HEK293 (cell line): ENCODE measurements around the gene BTBD6.

Experiments
- CTCF ChIA-PET: fragments of 350-600 bp; formaldehyde crosslinking; extraction: SDS; loops from one replicate; lab custom pipeline; 2021; ENCODE audit warnings: antibody characterized with exemption; lab: Yijun Ruan, JAX
- POLR2A ChIA-PET: fragments of 300-600 bp; formaldehyde crosslinking; extraction: SDS; loops from one replicate; lab custom pipeline; 2020; ENCODE audit warnings: antibody characterized with exemption, inconsistent platforms; lab: Yijun Ruan, JAX
- H3K27ac ChIP-seq: fragments of 200-500 bp; sonication (Bioruptor generic); 2 replicates; pipeline ENCODE4 v1.5.1; 2014; ENCODE audit warnings: low read depth, low read length, control low read depth, inconsistent platforms; ENCODE audit errors: extremely low read depth
- H3K36me3 ChIP-seq, 2 experiments: fragments of 200-500 bp in 1 of 2; sonication (Bioruptor generic) in 1 of 2; 1 replicate in 1 of 2; 2 replicates in 1 of 2; pipeline ENCODE4 v1.5.1; 2014 to 2017; ENCODE audit warnings: inconsistent platforms in 2 of 2, low read length in 2 of 2; ENCODE audit not compliant: control insufficient read depth in 2 of 2, insufficient read depth in 1 of 2
- H3K4me1 ChIP-seq: fragments of 200-500 bp; sonication (Bioruptor generic); 2 replicates; pipeline ENCODE4 v1.5.1; 2014; ENCODE audit warnings: mild to moderate bottlenecking, low read length, inconsistent platforms; ENCODE audit not compliant: control insufficient read depth, insufficient read depth
- H3K4me3 ChIP-seq: 2 replicates; pipeline ENCODE4 v1.5.1; 2011; ENCODE audit warnings: low read depth, mild to moderate bottlenecking, control low read depth, low read length, moderate library complexity
- H3K9me3 ChIP-seq: fragments of 200-500 bp; sonication (Bioruptor generic); 2 replicates; pipeline ENCODE4 v1.5.1; 2014; ENCODE audit warnings: low read depth, low read length, inconsistent platforms; ENCODE audit not compliant: control insufficient read depth, insufficient read depth
- KLF1 ChIP-seq: fragments of 450-650 bp; formaldehyde crosslinking; IDR thresholded peaks from 2 replicates; pipeline ENCODE4 v1.5.1; 2016; ENCODE audit warnings: missing biosample characterization, missing genetic modification characterization
- MEIS1 ChIP-seq: sonication (generic); formaldehyde crosslinking; IDR thresholded peaks from 2 replicates; pipeline ENCODE4 v1.8.1; 2022; ENCODE audit warnings: missing genetic modification reagents, mild to moderate bottlenecking, borderline replicate concordance
- SCRT1 ChIP-seq: fragments of 450-650 bp; formaldehyde crosslinking; IDR thresholded peaks from 2 replicates; pipeline ENCODE4 v1.5.1; 2016; ENCODE audit warnings: missing biosample characterization, missing genetic modification characterization, borderline replicate concordance
- SCRT2 ChIP-seq: fragments of 450-650 bp; formaldehyde crosslinking; IDR thresholded peaks from 2 replicates; pipeline ENCODE4 v1.5.1; 2016; ENCODE audit warnings: missing biosample characterization, missing genetic modification characterization
- SP7 ChIP-seq: fragments of 450-650 bp; formaldehyde crosslinking; IDR thresholded peaks from 2 replicates; pipeline ENCODE4 v1.5.1; 2016; ENCODE audit warnings: missing biosample characterization, missing genetic modification characterization
- TSHZ1 ChIP-seq: fragments of 450-650 bp; formaldehyde crosslinking; IDR thresholded peaks from 2 replicates; pipeline ENCODE4 v1.5.1; 2016; ENCODE audit warnings: missing biosample characterization, missing genetic modification characterization, borderline replicate concordance
- WT1 ChIP-seq: fragments of 450-650 bp; formaldehyde crosslinking; IDR thresholded peaks from 2 replicates; pipeline ENCODE4 v1.5.1; 2016; ENCODE audit warnings: missing biosample characterization, missing genetic modification characterization
- ZBTB48 ChIP-seq: fragments of 450-650 bp; formaldehyde crosslinking; IDR thresholded peaks from 2 replicates; pipeline ENCODE4 v1.5.1; 2016; ENCODE audit warnings: missing biosample characterization, missing genetic modification characterization
- ZBTB6 ChIP-seq: fragments of 450-650 bp; formaldehyde crosslinking; IDR thresholded peaks from 2 replicates; pipeline ENCODE4 v1.5.1; 2017; ENCODE audit warnings: missing biosample characterization, missing genetic modification characterization
- ZFHX2 ChIP-seq: fragments of 450-650 bp; formaldehyde crosslinking; conservative IDR thresholded peaks from 2 replicates; pipeline ENCODE4 v1.5.1; 2016; ENCODE audit warnings: missing biosample characterization, missing genetic modification characterization
- ZIC2 ChIP-seq: fragments of 450-650 bp; formaldehyde crosslinking; IDR thresholded peaks from 2 replicates; pipeline ENCODE4 v1.5.1; 2016; ENCODE audit warnings: missing biosample characterization, missing genetic modification characterization
- ZNF138 ChIP-seq: fragments of 450-650 bp; formaldehyde crosslinking; IDR thresholded peaks from 2 replicates; pipeline ENCODE4 v1.5.1; 2016; ENCODE audit warnings: missing biosample characterization, missing genetic modification characterization, borderline replicate concordance
- ZNF214 ChIP-seq: fragments of 450-650 bp; formaldehyde crosslinking; IDR thresholded peaks from 2 replicates; pipeline ENCODE4 v1.5.1; 2017; ENCODE audit warnings: missing biosample characterization, mild to moderate bottlenecking, missing genetic modification characterization, borderline replicate concordance
- ZNF239 ChIP-seq: fragments of 450-650 bp; formaldehyde crosslinking; IDR thresholded peaks from 2 replicates; pipeline ENCODE4 v1.5.1; 2016; ENCODE audit warnings: missing biosample characterization, missing genetic modification characterization
- ZNF280C ChIP-seq: fragments of 450-650 bp; formaldehyde crosslinking; IDR thresholded peaks from 2 replicates; pipeline ENCODE4 v1.5.1; 2016; ENCODE audit warnings: missing biosample characterization, missing genetic modification characterization
- ZNF48 ChIP-seq: fragments of 450-650 bp; formaldehyde crosslinking; IDR thresholded peaks from 2 replicates; pipeline ENCODE4 v1.5.1; 2016; ENCODE audit warnings: missing biosample characterization, missing genetic modification characterization
- ZNF513 ChIP-seq: fragments of 450-650 bp; IDR thresholded peaks from 2 replicates; pipeline ENCODE4 v1.5.1; 2018; ENCODE audit warnings: missing biosample characterization, missing genetic modification characterization
- ZNF596 ChIP-seq: fragments of 450-650 bp; IDR thresholded peaks from 2 replicates; pipeline ENCODE4 v1.5.0; 2018; ENCODE audit warnings: missing biosample characterization, mild to moderate bottlenecking, missing genetic modification characterization, moderate library complexity
- ZNF610 ChIP-seq: fragments of 450-650 bp; formaldehyde crosslinking; IDR thresholded peaks from 2 replicates; pipeline ENCODE4 v1.5.1; 2016; ENCODE audit warnings: missing biosample characterization, missing genetic modification characterization, borderline replicate concordance
- ZNF670 ChIP-seq: fragments of 450-650 bp; formaldehyde crosslinking; IDR thresholded peaks from 2 replicates; pipeline ENCODE4 v1.5.1; 2016; ENCODE audit warnings: missing biosample characterization, missing genetic modification characterization, low read depth
- ZNF768 ChIP-seq: fragments of 450-650 bp; formaldehyde crosslinking; IDR thresholded peaks from 2 replicates; pipeline ENCODE4 v1.5.1; 2018; ENCODE audit warnings: missing biosample characterization, mild to moderate bottlenecking, missing genetic modification characterization

BTBD6 gene

GRCh38 chr14:105219043-105219612, 29.2 kb upstream of the BTBD6 start:
- Histone ChIP-seq H3K4me3 (no peak overlapping the region), H3K4me1 (no peaks in the 10 kb centered on the region), H3K9me3 (no peaks in the 10 kb centered on the region), H3K36me3 (peaks cover 3 to 82% of the 10 kb centered on the region in 2 experiments; a peak in 2 of 3 replicates), H3K27ac (no peak overlapping the region)
- no peak for TF ChIP-seq ZIC2 (tag by site-specific recombination)
- TF ChIP-seq SCRT2: peak; percentile 85
- peak; percentile 56; the same call in 1 of the 2 replicates for TF ChIP-seq SCRT1 (tag by site-specific recombination)
- TF ChIP-seq ZBTB48 (tag by site-specific recombination): no peak
- ChIA-PET POLR2A (no interaction called here), CTCF (interaction anchor here (1.0 kb wide), 2 partner anchors 16 to 18 kb away, joined by 5 read pairs; no protein-coding TSS in a partner anchor)

GRCh38 chr14:105219753-105220152, 28.6 kb upstream of the BTBD6 start:
- POLR2A ChIA-PET: interaction anchor here (0.6 kb wide), 1 partner anchor 8 kb away, joined by 3 read pairs; no protein-coding TSS in a partner anchor
- H3K36me3 ChIP-seq: peaks cover 4 to 85% of the 10 kb centered on the region in 2 experiments; a peak in 2 of 3 replicates

More at GRCh38 chr14:105219753-105220152, 28.6 kb upstream of the BTBD6 start:
- TF ChIP-seq ZNF48 (tag by site-specific recombination) (no peak), ZNF138 (no peak), ZNF214 (tag by site-specific recombination) (no peak), SP7 (no peak), ZNF513 (tag by site-specific recombination) (no peak), ZNF239 (tag by site-specific recombination) (no peak), TSHZ1 (tag by site-specific recombination) (no peak), ZNF670 (tag by site-specific recombination) (no peak), ZBTB6 (tag by site-specific recombination) (no peak), ZNF768 (tag by site-specific recombination) (no peak), KLF1 (tag by site-specific recombination) (no peak), ZNF610 (tag by site-specific recombination) (no peak), WT1 (tag by site-specific recombination) (no peak), ZNF280C (tag by site-specific recombination) (no peak), ZFHX2 (tag by site-specific recombination) (no peak), MEIS1 (CRISPR knock-in tag) (no peak), ZNF596 (tag by site-specific recombination) (no peak)
- Histone ChIP-seq H3K4me1 (no peaks in the 10 kb centered on the region), H3K4me3 (no peak overlapping the region), H3K27ac (no peak overlapping the region), H3K9me3 (no peaks in the 10 kb centered on the region)
- CTCF ChIA-PET: interaction anchor here (1.0 kb wide), 1 partner anchor 18 kb away, joined by 5 read pairs; no protein-coding TSS in a partner anchor
